ENCODE results near the gene EXOC1L. TPM values are rescaled to one million over a fixed set of nuclear protein-coding genes. Genes with fewer than 3 reads are reported as not detected.
A peak's percentile ranks its signal among the peaks of the same experiment; 100 is the strongest.

EXOC1L gene, protein sequence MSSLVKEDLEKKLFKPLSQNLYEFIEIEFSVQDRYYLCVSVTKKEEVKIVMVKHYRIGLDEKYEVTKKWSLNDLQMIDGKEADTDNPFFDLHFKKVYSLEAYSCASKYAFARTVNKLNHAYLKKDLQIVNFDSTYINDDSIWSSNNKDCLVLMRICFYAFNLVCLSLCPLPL
- not detected in 2 replicates for total RNA-seq (2014; rRNA removed; shearing (Covaris generic))

DNA sequence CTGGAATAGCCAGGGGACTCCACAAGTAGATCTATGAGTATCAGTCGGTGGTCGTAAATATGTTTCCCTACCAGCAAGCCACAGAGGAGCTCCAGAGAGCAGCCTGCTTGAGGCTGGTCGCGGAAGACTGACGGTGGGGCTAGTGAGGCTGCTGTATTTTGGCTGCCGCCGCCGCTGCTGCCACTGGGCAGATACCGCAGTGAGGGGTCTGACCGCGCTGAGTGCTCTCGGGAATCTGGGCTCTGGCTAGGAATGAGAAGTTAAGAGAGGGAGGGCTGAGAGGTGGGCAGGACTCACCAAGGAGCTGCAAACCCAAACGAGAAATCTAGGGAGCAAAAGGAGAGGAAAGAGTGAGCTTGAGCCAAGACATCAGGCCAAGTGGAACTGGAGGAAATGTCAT is at the start of gene EXOC1L:
Gene EXOC1L (plus strand): TSS at position 157 of the 400 bp plus-strand sequence. CDS start 237 bp downstream, at position 394.
- peak; percentile 7 for DNase-seq (ENCODE audit: low read depth)

DNA sequence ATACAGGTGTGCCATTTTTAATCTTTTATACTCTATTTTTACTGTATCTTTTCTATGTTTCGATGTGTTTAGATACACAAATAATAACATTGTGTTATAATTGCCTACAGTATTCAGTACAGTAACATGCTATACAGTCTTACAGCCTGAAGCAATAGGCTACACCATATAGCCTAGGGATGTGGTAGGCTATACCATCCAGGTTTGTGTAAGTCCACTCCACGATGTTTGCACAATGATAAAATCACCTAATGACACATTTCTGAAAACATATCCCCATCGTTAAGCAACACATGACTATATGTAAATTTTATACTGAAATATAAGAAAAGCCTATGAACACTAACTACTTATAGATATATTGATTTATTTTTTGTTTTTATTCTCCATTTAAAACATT is 48.9 kb upstream of the EXOC1L start:
- DNase-seq (ENCODE audit: low read depth): no peak

DNA sequence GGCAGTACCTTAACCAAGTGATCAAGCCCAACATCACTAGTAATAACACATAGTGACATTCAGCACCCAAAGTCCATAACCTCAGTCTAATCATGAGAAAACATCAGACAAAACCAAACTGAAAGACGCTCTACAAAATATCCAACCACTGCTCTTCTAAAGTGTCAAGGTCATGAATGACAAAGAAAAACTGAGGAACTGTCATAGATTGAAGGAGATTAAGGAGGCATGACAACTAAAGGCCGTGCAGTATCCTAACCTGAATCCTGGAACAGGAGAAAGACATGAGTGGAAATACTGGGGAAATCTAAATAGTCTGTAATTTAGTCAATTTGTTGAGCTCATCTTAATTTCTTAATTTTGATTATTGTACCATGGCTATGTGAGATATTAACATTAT is 38.2 kb upstream of the EXOC1L start:
- DNase-seq (ENCODE audit: low read depth): no peak

DNA sequence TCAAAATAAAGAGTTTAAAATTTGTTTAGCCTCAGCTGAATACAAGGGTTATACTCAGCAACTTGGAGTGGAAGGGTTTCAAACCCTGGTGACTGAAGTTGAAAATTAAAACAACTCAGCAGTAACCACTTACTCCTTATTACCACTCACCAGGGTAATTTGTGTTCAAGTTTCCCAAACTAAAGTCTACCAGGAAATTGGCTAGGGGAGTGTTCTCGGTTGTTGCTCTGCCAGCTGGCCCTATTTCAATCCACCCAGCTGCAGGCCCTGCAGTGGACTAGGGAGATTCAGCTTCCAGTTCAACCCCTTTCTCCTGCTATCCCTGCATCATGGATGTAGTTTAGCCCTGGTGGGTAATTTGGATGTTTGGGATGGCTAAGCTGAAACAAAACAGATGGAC is 37.8 kb upstream of the EXOC1L start:
- no peak for DNase-seq (ENCODE audit: low read depth)

DNA sequence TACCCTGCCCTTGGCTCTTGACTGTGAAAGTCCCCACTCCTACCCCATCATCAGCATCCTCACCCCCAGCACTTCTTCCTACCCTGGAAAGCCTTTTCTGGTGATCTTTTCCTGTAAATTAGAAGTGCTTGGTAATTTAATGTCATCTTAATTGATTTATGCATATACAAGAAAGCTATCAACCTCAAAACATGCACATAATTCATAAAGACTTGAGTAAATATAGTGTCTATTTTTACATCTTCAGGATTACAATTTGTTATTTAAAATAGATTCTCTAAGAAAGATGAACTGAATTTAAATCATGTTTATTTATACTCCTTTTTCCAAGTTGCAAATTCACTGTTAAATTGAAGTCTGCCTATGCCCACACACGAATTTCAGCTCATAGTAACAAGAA is 36.0 kb upstream of the EXOC1L start:
- no peak for DNase-seq (ENCODE audit: low read depth)

DNA sequence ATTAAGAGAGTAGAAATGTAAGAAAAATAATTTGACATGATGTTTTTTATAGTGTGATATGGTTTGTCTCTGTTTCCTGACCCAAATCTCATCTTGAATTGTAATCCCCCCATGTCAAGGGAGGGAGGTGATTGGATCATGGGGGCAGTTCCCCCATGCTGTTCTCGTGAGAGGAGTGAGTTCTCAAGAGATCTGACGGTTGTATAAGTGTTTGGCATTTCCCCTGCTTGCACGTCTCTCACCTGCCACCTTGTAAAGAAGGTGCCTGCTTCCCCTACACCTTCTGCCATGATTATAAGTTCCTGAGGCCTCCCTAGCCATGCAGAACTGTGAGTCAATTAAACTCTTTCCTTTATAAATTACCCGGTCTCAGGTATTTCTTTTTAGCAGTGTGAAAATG is 34.8 kb upstream of the EXOC1L start:
- no peak for DNase-seq (ENCODE audit: low read depth)

DNA sequence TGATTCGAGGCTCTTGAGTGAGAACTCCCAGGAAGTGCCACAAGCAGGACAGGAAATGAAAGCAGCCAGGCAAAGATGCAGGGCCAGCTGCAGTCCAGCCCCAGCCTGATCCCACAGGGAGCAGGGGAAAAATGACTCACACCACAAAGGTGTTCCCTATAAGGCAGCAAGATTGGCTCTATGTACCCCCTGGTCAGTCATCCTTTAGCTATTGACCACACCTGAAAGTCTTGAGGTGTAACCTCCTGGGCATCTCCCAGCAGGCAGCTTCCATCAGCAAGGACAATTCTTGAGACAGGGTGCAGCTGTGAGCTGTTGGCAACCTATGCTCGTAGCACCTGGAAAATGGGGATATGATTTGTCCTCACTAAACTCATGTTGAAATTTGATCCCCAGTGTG is 27.9 kb upstream of the EXOC1L start:
- DNase-seq (ENCODE audit: low read depth): peak; percentile 6

DNA sequence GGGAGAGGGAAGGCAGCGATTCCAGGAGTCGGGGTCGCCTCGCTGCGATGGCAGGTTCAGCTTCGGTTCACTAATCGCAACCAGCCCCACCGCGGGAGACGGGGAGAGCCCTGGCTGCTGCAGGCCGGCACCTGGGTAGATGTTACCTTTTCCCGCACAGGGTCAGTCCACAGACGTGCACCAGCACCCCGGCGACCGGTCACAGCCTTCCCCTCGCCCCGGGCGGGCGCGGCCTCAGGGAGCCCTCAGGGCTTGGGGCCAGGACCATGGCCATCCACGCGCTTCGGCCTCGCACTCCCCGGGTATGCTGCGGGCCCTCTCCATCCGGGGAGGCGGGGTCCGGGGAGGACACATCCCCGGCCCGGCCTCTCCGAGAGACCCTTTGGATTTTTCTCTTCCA is 26.1 kb upstream of the EXOC1L start:
- DNase-seq (ENCODE audit: low read depth): no peak

DNA sequence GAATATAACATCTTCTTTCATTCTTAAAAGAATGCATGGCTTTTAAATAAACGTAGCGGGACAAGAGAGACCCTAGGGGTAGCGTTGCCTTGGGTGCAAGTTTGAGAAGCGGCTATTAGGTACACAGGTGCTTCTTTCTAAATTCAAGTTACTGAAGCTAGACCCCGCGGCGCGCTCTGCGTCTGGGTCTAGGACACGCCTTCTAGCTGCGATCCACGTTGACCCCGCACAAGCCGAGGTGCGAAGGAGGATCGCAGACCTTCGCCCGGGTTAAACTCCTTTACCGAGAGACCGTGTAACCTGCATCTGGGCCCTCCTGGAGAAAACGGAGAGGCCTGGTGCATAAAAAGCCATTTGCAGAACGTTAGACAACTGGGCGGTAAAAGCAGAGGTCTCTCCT is 25.5 kb upstream of the EXOC1L start:
- no peak for DNase-seq (ENCODE audit: low read depth)

DNA sequence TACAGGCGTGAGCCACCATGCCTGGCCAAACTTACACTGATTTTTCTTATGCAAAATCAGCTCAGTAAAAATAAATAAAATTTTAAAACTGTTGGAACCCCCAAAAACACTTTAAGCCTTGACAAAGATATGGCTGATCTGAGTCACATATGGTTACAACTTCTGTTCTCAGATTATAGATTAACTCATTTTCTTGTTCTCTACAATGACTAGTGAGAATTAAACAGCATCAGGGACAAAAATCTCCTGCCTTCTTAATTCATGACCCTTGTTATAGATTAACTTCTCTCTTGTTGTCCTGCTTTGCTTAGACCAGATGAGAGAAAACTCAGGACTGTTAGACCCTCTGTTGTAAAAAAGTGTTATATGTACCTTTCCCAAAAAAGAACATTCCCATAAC is 24.2 kb upstream of the EXOC1L start:
- DNase-seq (ENCODE audit: low read depth): no peak

DNA sequence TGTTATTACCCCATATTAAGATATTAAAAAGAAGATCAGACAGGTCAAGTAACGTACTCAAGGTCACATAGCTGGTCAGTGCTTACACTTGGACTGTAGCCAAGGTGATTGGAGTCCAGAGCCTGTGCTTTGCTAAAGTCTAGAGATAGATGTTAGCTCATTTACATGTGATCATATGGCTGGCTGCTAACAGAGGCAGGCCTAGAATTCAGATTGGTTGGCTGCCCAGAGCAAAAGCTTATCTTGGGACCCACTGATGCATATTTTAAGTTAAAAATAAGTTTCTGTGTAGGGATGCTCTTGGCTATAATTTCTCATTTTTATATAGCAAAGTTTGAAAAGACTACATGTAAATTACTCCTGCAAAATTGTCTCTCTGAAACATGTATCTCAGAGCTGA is 18.1 kb upstream of the EXOC1L start:
- no peak for DNase-seq (ENCODE audit: low read depth)

DNA sequence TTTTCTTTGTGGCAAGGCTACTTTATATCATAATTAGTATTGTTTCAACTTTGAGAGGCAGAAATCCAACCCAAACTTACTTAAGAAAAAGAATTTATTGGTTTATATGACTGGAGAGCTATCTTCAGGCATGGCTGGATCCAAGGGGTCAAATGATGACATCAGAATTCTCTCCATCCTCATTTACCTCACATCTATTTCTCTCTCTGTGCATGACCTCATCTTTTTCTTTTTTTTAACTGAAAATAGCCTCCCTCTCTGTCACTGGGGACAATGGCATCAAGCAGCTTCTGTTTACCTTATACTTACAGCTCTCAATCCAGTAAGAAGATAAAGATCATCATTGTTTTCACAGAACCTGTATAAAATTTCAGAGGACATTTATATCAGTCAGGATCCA is 12.0 kb upstream of the EXOC1L start:
- no peak for DNase-seq (ENCODE audit: low read depth)

DNA sequence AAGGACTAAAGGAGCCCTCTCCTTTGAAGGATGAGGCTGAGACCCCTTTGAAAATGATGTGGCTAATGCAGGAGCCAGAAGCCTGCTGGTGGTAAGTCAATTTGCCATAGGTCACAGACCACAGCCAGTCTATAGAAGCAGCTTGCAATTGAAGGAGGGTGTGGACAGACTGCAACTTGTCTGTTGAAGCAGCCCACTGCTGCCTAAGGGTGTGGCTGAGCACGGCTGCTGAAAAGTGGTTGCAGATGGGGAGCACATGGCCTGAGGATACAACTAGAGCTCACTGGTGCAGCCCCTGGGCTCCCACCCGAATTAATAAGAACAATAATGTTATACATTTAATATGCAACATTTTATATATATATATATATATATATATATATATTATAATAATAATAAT is 11.4 kb upstream of the EXOC1L start:
- DNase-seq (ENCODE audit: low read depth): no peak

DNA sequence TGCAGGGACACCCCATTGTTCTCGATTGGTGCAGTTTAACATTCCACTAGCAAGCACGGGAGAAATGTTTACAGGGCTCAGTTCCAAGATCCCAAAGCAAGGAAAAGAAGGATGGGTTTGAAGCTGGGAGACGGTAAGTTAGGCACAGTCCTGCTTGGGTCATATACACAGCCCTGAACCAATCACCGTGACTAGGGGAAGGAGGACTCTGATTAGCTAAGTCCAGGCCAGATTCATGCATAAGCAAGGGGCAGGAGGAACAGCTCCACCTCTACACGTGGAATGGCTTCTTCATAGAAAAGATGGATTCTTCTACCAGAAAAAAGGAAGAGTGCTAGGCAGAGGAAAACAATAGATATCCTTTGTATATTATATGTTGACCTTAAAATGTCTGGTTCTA is 11.0 kb upstream of the EXOC1L start:
- no peak for DNase-seq (ENCODE audit: low read depth)

DNA sequence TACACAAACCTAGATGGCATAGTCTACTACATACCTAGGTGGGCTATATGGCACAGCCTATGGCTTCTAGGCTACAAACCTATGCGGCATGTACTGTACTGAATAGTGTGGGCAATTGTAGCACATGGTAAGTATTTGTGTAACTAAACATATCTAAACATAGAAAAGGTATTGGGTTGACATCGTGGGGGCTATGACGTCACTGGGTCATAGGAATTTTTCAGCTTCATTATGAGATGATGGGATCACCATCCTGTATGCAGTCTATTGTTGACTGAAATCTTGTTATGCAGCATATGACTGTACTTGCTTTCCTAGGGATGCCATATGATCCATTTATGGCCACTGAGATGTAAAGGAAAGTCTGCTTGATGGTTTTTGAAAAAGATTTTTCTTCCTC is 1.9 kb upstream of the EXOC1L start:
- no peak for DNase-seq (ENCODE audit: low read depth)

DNA sequence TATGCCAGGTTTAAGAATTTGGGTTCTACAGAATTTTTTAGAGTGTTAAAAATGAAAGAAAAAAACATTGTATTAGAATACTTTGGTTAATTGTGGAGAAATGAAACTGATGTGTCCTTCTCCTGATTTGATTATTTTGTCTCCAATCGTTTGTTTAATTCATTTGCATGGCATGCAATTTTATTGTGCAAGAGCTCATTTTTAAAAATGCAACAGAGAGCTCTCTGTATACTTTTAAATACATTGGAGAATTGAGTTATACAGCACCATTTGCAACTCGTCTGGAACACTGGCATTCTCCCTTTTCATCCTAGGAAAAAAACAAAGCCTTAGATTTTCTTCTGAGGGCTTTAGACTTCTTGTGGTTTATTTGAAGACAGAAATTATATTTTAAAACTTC is 689 bp downstream of the EXOC1L start:
- DNase-seq (ENCODE audit: low read depth): no peak

DNA sequence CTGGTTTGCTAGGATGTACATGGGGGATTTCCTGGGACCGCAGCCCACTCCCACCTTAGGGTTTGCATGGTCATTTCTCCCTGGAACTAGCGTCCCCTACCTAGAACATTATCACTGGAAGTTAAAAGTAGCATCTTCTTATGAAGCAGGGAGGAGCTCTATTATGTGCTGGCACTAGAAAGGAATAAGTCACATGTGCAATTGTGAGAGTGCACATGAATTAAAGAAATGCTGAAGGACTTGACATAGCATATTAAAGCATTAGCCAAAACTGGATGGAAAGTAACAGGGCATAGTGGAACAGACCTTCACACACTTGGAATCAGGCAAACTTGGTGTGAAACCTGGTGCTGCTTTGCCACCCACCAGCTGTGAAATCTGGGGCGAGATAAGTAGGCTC is 2.7 kb downstream of the EXOC1L start:
- DNase-seq (ENCODE audit: low read depth): no peak

DNA sequence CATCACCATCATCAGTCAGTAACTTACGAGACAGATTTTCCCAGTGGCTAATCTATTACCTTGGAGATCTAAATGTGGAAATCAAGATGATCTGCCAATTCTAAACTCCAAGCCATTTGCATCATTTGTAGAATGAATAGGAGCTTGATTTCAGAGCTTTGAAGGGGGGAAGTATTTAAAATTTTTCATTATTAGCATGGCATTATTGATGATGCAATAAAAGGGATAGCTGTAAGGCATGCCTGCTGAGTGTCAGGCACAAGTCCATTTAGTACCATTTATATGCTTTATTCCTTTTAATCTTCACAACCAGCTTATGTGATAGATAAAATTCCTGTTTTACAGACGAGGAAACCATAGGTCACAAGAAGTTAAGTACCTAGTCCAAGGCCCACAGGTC is 5.3 kb downstream of the EXOC1L start:
- DNase-seq (ENCODE audit: low read depth): no peak

DNA sequence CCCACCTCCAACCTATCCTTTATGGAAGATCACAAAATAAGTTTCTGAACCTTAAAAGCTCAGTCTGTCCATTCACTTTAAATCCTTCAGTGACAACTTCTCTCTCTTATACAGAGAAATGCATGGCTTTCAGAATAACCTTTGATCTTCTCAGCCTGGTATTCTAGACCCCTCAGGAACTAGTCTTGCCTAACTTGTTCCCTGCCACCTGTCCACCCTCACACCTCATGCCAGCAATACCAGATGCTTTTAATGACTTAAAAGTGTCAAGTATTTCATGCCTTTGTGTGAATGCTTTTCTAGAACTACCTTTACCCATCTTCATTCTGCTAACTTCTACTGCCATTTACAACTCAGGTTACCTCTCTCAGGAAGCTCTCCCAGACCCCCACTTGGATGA is 7.4 kb downstream of the EXOC1L start:
- DNase-seq (ENCODE audit: low read depth): no peak

DNA sequence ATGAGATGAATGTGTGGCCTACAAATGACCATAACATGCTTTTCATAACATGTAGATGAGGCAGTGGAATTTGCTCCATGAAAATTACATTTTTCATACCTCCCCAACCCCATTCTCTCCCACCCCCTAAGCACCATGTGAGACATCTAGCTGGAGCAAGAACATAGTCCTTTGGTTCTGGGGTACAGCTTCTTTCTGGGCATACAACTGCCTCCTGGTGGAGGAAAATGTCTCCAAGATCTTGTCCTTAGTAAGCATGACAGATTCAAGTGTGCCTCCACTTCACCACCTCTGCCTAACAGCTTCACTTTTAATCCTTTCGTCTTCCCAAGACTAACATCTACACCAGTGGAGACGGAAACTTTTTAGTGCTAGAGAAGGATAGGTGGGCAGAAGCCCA is 8.0 kb downstream of the EXOC1L start:
- no peak for DNase-seq (ENCODE audit: low read depth)

DNA sequence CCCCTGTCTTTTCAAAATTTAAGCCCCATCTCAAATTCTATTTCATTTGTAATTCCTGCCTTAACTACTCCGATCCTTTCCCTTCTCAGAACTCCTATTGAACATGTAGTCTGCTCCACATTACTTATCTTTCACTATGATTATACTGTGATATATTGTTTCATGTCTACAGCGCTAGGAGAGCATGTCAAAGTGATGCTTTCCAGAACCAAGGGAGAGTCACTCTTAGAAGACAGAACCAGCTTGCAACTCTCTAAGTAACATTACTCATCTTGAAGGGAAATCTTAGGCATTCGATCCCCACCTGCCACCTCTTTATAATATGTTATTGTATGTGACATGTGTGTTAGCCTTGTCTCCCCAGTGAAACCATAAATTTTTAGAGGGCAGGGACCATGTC is 10.5 kb downstream of the EXOC1L start:
- no peak for DNase-seq (ENCODE audit: low read depth)

DNA sequence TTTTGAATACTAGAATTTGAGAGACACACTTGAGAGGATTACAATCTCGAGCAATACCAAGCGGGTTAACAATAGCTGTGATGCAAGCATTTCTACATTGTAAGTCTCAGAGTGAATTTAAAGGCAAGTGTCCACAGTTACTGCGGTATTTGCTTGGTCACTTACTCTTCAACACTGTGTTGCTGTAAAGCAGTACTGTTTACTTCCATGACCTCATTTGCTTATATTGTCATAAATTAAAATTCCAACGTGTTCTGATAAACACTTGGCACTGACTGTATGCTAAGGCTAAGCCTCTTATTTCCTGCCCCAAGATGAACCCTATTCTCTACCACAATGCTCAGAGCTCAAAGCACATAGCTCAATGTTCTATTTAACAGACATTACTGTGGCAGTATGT is 11.1 kb downstream of the EXOC1L start:
- no peak for DNase-seq (ENCODE audit: low read depth)

DNA sequence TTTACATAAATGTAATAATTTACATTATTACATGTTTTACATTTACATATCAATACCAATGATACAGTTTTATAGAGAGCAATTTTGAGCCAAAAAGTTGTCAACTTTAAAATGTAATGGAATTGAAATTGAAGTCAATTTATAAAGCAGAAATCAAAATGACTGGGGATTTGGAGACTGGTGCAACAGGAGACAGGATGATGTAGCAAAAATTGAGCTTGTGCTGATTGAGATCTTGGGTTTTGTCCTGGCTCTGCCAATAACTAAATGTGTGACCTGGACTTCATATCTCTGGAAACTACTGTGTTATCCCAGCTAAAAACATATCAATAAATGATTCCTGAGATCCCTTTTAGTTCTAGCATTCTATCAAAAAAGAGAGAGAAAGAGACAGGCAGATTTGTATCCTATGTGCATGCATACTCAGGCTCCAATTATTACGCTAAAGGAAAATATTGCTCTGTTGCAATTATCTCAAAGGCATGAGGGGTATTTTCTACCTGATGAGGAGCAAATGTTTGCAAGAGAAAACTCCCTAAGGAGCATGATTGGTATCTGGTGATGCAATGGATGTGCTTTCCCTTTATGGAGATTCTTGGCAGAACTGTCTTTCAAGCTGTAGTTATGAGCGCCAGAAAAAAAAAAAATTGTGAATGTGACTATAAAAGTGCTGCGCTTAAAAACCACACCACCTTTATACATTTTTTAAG is 14.7 kb downstream of the EXOC1L start:
- DNase-seq (ENCODE audit: low read depth): no peak

DNA sequence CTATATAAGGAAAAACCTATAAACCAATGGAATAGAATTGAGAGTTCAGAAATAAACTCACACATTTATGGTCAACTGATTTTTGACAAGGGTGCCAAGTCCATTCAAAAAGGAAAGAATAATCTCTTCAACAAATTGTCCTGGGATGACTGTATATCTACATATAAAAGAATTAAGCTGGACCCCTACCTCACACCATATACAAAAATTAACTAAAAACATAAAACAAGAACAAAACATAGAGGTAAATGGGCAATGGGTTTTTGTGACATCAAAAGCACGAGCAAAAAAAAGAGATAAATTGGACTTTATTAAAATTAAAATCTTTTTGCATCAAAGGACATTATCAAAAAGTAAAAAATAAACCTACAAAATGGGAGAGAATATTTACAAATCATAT is 18.3 kb downstream of the EXOC1L start:
- no peak for DNase-seq (ENCODE audit: low read depth)

All from Daoy (cell line).